Effector CD4-positive, alpha-beta T cell (primary cell): ENCODE results near the gene PLCD3.
"Not testable (repeated sequence)": the region's sequence is repeated elsewhere in the genome, so short reads cannot be mapped to it uniquely, and the experiment has no call there.

Experiments used
- DNase-seq: peaks from one replicate; pipeline ENCODE4 v3.0.0-alpha.2; 2020

PLCD3 gene

GRCh38 chr17:45131616-45132319 lies 547 bp downstream of the PLCD3 start:
- DNase-seq, result peak; percentile 49

GRCh38 chr17:45130681-45131615 lies 1.4 kb downstream of the PLCD3 start:
- DNase-seq, result no peak

GRCh38 chr17:45129940-45130680 lies 2.2 kb downstream of the PLCD3 start:
- no peak for DNase-seq

GRCh38 chr17:45129426-45129939 lies 2.8 kb downstream of the PLCD3 start:
- no peak for DNase-seq

GRCh38 chr17:45128989-45129388 lies 3.3 kb downstream of the PLCD3 start:
- DNase-seq, result no peak

- no peak for DNase-seq
These were observed 4.0 kb downstream of the PLCD3 start for GRCh38 chr17:45128331-45128730.

GRCh38 chr17:45127548-45128300 lies 4.6 kb downstream of the PLCD3 start:
- DNase-seq, result no peak

- DNase-seq, result no peak
These were observed 5.1 kb downstream of the PLCD3 start for GRCh38 chr17:45127207-45127547.

- no peak for DNase-seq
These were observed 6.8 kb downstream of the PLCD3 start for GRCh38 chr17:45125509-45125908.

GRCh38 chr17:45124797-45125122 lies 7.6 kb downstream of the PLCD3 start:
- DNase-seq, result not testable (repeated sequence)

GRCh38 chr17:45123930-45124796 lies 8.2 kb downstream of the PLCD3 start:
- DNase-seq, result no peak

- DNase-seq, result no peak
These were observed 9.1 kb downstream of the PLCD3 start for GRCh38 chr17:45123076-45123770.

- DNase-seq, result no peak
These were observed 11.3 kb downstream of the PLCD3 start for GRCh38 chr17:45121055-45121454.

GRCh38 chr17:45120558-45120957 lies 11.8 kb downstream of the PLCD3 start:
- DNase-seq, result no peak

- no peak for DNase-seq
These were observed 12.4 kb downstream of the PLCD3 start for GRCh38 chr17:45119964-45120363.

GRCh38 chr17:45118691-45119090 lies 13.6 kb downstream of the PLCD3 start:
- no peak for DNase-seq

GRCh38 chr17:45117848-45118646 lies 14.3 kb downstream of the PLCD3 start:
- no peak for DNase-seq

- no peak for DNase-seq
These were observed 15.0 kb downstream of the PLCD3 start for GRCh38 chr17:45117334-45117733.

- no peak for DNase-seq
These were observed 15.8 kb downstream of the PLCD3 start for GRCh38 chr17:45116434-45117016.

- no peak for DNase-seq
These were observed 16.4 kb downstream of the PLCD3 start for GRCh38 chr17:45115871-45116270.
